LNCaP clone FGC (cell line): Measurements from ENCODE around the gene PAGE3.

Experiments
- DNase-seq: peaks from one replicate; pipeline ENCODE4 v3.0.0-alpha.2; 2011; ENCODE audit warnings: low read depth
- H3K4me3 ChIP-seq: 2 replicates; pipeline ENCODE4 v1.5.1; 2011; ENCODE audit warnings: mild to moderate bottlenecking, low read depth, low read length, control low read depth
- TF ChIP-seq, protein P1 (sequence below): IDR thresholded peaks from 2 replicates; pipeline ENCODE4 v1.5.1; 2012; ENCODE audit warnings: mild to moderate bottlenecking; ENCODE audit not compliant: control insufficient read depth, insufficient read depth; ENCODE audit errors: extremely low read depth

Gene PAGE3

DNA sequence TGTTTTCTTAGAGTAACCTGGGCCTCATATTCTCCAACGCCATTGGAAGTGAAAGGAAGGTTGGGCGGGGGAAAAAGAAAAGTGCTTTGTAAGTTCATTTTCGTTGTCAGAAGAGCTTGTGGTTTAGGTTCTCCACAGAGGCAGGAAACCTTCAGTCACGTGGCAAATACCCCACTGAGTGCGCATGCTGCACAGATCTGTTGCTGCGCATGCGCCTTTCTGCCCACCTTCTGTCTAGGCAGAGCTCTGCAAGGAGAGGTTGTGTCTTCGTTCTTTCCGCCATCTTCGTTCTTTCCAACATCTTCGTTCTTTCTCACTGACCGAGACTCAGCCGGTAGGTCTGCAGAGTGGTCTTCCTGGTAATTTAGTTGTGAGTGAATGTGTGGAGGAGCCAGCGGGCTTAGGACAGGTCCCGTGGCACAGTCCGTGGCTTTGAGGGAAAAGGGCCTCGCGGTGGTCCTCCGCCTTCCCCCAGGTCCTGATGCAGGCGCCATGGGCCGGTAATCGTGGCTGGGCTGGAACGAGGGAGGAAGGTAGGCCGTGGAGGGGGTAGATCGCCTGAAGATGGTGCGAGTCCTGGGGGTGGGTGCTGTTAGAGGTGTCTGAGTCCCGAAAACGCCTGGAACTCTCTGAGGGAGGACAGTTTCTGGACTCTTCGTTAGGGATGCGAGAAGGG lies 44.5 kb downstream of the PAGE3 start, which contains the start of gene PAGE5:
TSS of gene PAGE5 (plus strand) at position 228 of the 676 bp plus-strand sequence. CDS start 1,037 bp downstream, outside the sequence.
- TF ChIP-seq, protein P1, sequence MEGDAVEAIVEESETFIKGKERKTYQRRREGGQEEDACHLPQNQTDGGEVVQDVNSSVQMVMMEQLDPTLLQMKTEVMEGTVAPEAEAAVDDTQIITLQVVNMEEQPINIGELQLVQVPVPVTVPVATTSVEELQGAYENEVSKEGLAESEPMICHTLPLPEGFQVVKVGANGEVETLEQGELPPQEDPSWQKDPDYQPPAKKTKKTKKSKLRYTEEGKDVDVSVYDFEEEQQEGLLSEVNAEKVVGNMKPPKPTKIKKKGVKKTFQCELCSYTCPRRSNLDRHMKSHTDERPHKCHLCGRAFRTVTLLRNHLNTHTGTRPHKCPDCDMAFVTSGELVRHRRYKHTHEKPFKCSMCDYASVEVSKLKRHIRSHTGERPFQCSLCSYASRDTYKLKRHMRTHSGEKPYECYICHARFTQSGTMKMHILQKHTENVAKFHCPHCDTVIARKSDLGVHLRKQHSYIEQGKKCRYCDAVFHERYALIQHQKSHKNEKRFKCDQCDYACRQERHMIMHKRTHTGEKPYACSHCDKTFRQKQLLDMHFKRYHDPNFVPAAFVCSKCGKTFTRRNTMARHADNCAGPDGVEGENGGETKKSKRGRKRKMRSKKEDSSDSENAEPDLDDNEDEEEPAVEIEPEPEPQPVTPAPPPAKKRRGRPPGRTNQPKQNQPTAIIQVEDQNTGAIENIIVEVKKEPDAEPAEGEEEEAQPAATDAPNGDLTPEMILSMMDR, result no peak
- DNase-seq, result no peak
- H3K4me3 ChIP-seq, result no peak within 1 kb of the TSS

DNA sequence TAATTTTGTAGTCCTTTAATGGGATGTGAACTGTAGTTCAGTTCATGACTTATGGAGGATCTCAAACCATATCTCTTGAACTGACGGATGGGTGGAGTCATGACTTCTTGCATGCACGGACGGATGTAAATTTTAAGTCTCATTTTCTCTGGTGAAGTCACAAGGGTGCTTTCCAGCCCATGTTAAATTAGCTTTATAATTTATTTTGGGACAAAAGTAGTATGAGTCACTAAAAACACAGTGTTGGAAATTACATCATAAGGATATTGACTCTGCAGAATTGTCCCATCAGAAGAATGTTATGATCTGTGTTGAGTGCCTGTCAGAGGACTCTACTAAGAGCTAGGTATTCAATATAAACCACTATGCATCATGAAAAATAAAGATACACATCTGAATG lies 51.3 kb downstream of the PAGE3 start:
- no peak for DNase-seq
- TF ChIP-seq, protein P1, result no peak
- H3K4me3 ChIP-seq, result no peak overlapping the region

DNA sequence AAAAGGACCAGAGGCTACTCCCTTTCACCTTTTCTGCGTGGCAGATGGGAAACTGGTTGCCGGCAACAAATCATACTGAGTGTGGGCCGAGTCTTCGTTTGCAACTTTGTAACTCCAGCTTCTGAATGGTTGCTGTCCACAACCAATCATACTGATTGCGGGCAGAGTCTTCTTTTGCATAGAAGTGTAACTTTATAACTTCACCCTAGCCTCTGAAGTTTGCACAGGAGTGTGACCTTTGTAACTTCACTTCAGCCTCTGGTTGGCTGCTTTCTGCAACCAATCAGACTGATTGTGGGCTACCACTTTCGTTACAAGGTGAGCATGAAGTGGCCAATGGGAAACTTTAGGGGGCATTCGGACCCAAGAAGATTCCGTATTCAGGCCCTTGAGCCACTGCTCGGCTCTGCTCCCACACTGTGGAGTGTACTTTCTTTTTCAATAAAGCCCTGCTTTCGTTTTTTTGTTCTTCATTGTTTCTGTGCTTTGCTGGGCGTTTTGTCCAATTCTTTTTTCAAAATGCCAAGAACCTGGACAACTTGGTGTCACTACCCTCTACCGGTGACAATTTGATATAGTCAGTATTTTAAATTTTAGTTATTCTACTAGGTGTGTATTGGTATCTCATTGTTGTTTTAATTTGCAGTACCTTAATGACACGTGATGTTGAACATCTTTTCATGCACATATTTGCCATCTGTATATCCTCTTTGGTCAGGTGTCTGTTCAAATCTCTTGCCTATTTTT lies 53.6 kb downstream of the PAGE3 start:
- TF ChIP-seq, protein P1, result peak; percentile 27; the same call in 1 of the 2 replicates
- no peak for DNase-seq
- H3K4me3 ChIP-seq, result no peak overlapping the region
